Mucosa of stomach (tissue), 1 donor: ENCODE measurements around the gene SMPD4.
"Not testable (repeated sequence)": the region's sequence is repeated elsewhere in the genome, so short reads cannot be mapped to it uniquely, and the experiment has no call there.

Experiments
- H3K27me3 ChIP-seq: one replicate; pipeline ENCODE4 v1.7.0; 2013; ENCODE audit warnings: mild to moderate bottlenecking, low read length; ENCODE audit not compliant: control insufficient read depth, insufficient read depth
- H3K36me3 ChIP-seq: one replicate; pipeline ENCODE4 v1.7.0; 2013; ENCODE audit warnings: low read length; ENCODE audit not compliant: control insufficient read depth, insufficient read depth
- H3K4me1 ChIP-seq: one replicate; pipeline ENCODE4 v1.7.0; 2013; ENCODE audit warnings: mild to moderate bottlenecking, low read length; ENCODE audit not compliant: control insufficient read depth, insufficient read depth
- H3K4me3 ChIP-seq: one replicate; pipeline ENCODE4 v1.7.0; 2013; ENCODE audit warnings: low read length
- H3K9ac ChIP-seq: one replicate; pipeline ENCODE4 v1.7.0; 2013; ENCODE audit warnings: mild to moderate bottlenecking, low read length, moderate library complexity
- H3K9me3 ChIP-seq: one replicate; pipeline ENCODE4 v1.7.0; 2013; ENCODE audit warnings: mild to moderate bottlenecking, low read length, moderate library complexity; ENCODE audit not compliant: control insufficient read depth
- donor health status: Pancreatic carcinoma.

The SMPD4 gene

GRCh38 chr2:130181325-130181879 lies at the start of gene SMPD4:
SMPD4 (minus strand) TSS chr2:130181602; CDS start chr2:130176592, 5,010 bp downstream.
- Histone ChIP-seq H3K9me3 (no peaks in the 10 kb centered on the region), H3K9ac (peak within 1 kb of the TSS; percentile 65), H3K36me3 (no peaks in the 10 kb centered on the region), H3K4me1 (peaks cover 18% of the 10 kb centered on the region), H3K27me3 (no peaks in the 10 kb centered on the region), H3K4me3 (peak within 1 kb of the TSS; percentile 71)

GRCh38 chr2:130230907-130231306 lies 49.5 kb upstream of the SMPD4 start:
- H3K4me3 ChIP-seq, H3K27me3 ChIP-seq, H3K9me3 ChIP-seq, H3K36me3 ChIP-seq, H3K9ac ChIP-seq, H3K4me1 ChIP-seq: not testable (repeated sequence)

- H3K9ac ChIP-seq, H3K36me3 ChIP-seq, H3K27me3 ChIP-seq, H3K4me3 ChIP-seq, H3K4me1 ChIP-seq, H3K9me3 ChIP-seq: not testable (repeated sequence)
Observed at GRCh38 chr2:130230376-130230775, 49.0 kb upstream of the SMPD4 start.

- H3K4me1 ChIP-seq, H3K36me3 ChIP-seq, H3K4me3 ChIP-seq, H3K9me3 ChIP-seq, H3K9ac ChIP-seq, H3K27me3 ChIP-seq: not testable (repeated sequence)
Observed at GRCh38 chr2:130229161-130229510, 47.7 kb upstream of the SMPD4 start.

GRCh38 chr2:130228467-130229160 lies 47.2 kb upstream of the SMPD4 start:
- not testable (repeated sequence) for H3K9ac ChIP-seq, H3K36me3 ChIP-seq, H3K4me3 ChIP-seq, H3K4me1 ChIP-seq, H3K9me3 ChIP-seq, H3K27me3 ChIP-seq

GRCh38 chr2:130228005-130228404 lies 46.6 kb upstream of the SMPD4 start:
- not testable (repeated sequence) for H3K9me3 ChIP-seq, H3K9ac ChIP-seq, H3K4me3 ChIP-seq, H3K4me1 ChIP-seq, H3K27me3 ChIP-seq, H3K36me3 ChIP-seq

- H3K4me1 ChIP-seq, H3K9me3 ChIP-seq, H3K4me3 ChIP-seq, H3K36me3 ChIP-seq, H3K9ac ChIP-seq, H3K27me3 ChIP-seq: not testable (repeated sequence)
Observed at GRCh38 chr2:130222523-130222922, 41.1 kb upstream of the SMPD4 start.

GRCh38 chr2:130220505-130220904 lies 39.1 kb upstream of the SMPD4 start:
- H3K4me1 ChIP-seq, H3K9me3 ChIP-seq, H3K4me3 ChIP-seq, H3K36me3 ChIP-seq, H3K9ac ChIP-seq, H3K27me3 ChIP-seq: not testable (repeated sequence)

GRCh38 chr2:130219147-130219546 lies 37.7 kb upstream of the SMPD4 start:
- not testable (repeated sequence) for H3K36me3 ChIP-seq, H3K27me3 ChIP-seq, H3K4me1 ChIP-seq, H3K9me3 ChIP-seq, H3K9ac ChIP-seq, H3K4me3 ChIP-seq

GRCh38 chr2:130207051-130207450 lies 25.6 kb upstream of the SMPD4 start:
- not testable (repeated sequence) for H3K9ac ChIP-seq, H3K9me3 ChIP-seq, H3K4me3 ChIP-seq, H3K27me3 ChIP-seq, H3K36me3 ChIP-seq, H3K4me1 ChIP-seq

- not testable (repeated sequence) for H3K9ac ChIP-seq, H3K9me3 ChIP-seq, H3K4me1 ChIP-seq, H3K4me3 ChIP-seq, H3K36me3 ChIP-seq, H3K27me3 ChIP-seq
Observed at GRCh38 chr2:130203150-130203549, 21.7 kb upstream of the SMPD4 start.

- not testable (repeated sequence) for H3K9me3 ChIP-seq, H3K4me3 ChIP-seq, H3K27me3 ChIP-seq, H3K9ac ChIP-seq, H3K36me3 ChIP-seq, H3K4me1 ChIP-seq
Observed at GRCh38 chr2:130202518-130202917, 21.1 kb upstream of the SMPD4 start.

GRCh38 chr2:130198343-130198742 lies 16.9 kb upstream of the SMPD4 start, which contains the start of gene TUBA3E:
TUBA3E (minus strand) TSS chr2:130198439; CDS start chr2:130198360, 79 bp downstream.
- Histone ChIP-seq H3K4me3 (no peak within 1 kb of the TSS), H3K27me3 (no peaks in the 10 kb centered on the region)

More at GRCh38 chr2:130198343-130198742, 16.9 kb upstream of the SMPD4 start, which contains the start of gene TUBA3E:
- Histone ChIP-seq H3K9ac (no peak within 1 kb of the TSS), H3K36me3 (no peaks in the 10 kb centered on the region), H3K4me1 (peaks cover 5% of the 10 kb centered on the region), H3K9me3 (no peaks in the 10 kb centered on the region)
